GM10248 (cell line): ENCODE data around the gene COL4A2.
"Not testable (repeated sequence)": the region's sequence is repeated elsewhere in the genome, so short reads cannot be mapped to it uniquely, and the experiment has no call there.

ENCODE experiments used
- CTCF ChIA-PET: fragments of 300-600 bp; sonication (Branson Sonifier 250); formaldehyde crosslinking; extraction: SDS; loops from one replicate; lab custom pipeline; 2021; ENCODE audit warnings: antibody characterized with exemption; lab: Yijun Ruan, JAX
- POLR2A ChIA-PET: fragments of 350-650 bp; sonication (Branson Sonifier 250); formaldehyde crosslinking; extraction: SDS; loops from one replicate; lab custom pipeline; 2020; ENCODE audit warnings: antibody characterized with exemption; lab: Yijun Ruan, JAX
- DNase-seq: peaks from one replicate; pipeline ENCODE4 v3.0.0; 2012; ENCODE audit errors: extremely low spot score
- CTCF ChIP-seq: IDR thresholded peaks from 2 replicates; pipeline ENCODE4 v1.5.1; 2012; ENCODE audit warnings: mild to moderate bottlenecking, low read depth; ENCODE audit errors: extremely low read depth, missing control alignments, control extremely low read depth

COL4A2 gene

GRCh38 chr13:110319774-110320509 lies 12.9 kb downstream of the COL4A2 start:
- POLR2A ChIA-PET = no interaction called here

GRCh38 chr13:110320645-110321044 lies 13.6 kb downstream of the COL4A2 start:
- DNase-seq = no peak
- TF ChIP-seq CTCF = no peak
- ChIA-PET POLR2A (no interaction called here), CTCF (no interaction called here)

More at GRCh38 chr13:110319774-110320509, 12.9 kb downstream of the COL4A2 start:
- no peak for DNase-seq
- TF ChIP-seq CTCF = no peak
- CTCF ChIA-PET = no interaction called here

- POLR2A ChIA-PET, CTCF ChIA-PET, DNase-seq: not testable (repeated sequence)
Measured at GRCh38 chr13:110321573-110321972, 14.5 kb downstream of the COL4A2 start.

- no peak for TF ChIP-seq CTCF
- CTCF ChIA-PET = no interaction called here
Measured at GRCh38 chr13:110322126-110322827, 15.2 kb downstream of the COL4A2 start.

GRCh38 chr13:110322828-110323171 lies 15.7 kb downstream of the COL4A2 start:
- POLR2A ChIA-PET = no interaction called here
- no peak for TF ChIP-seq CTCF
- CTCF ChIA-PET = no interaction called here
- no peak for DNase-seq

More at GRCh38 chr13:110322126-110322827, 15.2 kb downstream of the COL4A2 start:
- DNase-seq = no peak
- POLR2A ChIA-PET = no interaction called here

GRCh38 chr13:110323172-110323891 lies 16.2 kb downstream of the COL4A2 start:
- CTCF ChIA-PET = interaction anchor here (1.2 kb wide), 1 partner anchor 88 kb away, joined by 3 read pairs; no protein-coding TSS in a partner anchor
- POLR2A ChIA-PET = no interaction called here
- DNase-seq = no peak
- TF ChIP-seq CTCF = no peak
